GM18909 (cell line): ENCODE measurements around the gene RNF144A.

Source experiments
- ATAC-seq: cut with Tn5 transposase; IDR thresholded peaks from one replicate; pipeline ENCODE4 v1.9.1; 2021; ENCODE audit warnings: mild to moderate bottlenecking; ENCODE audit not compliant: unreplicated experiment, poor library complexity

RNF144A gene

GRCh38 chr2:7032371-7032770, 115.2 kb downstream of the RNF144A start:
- ATAC-seq = no peak

DNA sequence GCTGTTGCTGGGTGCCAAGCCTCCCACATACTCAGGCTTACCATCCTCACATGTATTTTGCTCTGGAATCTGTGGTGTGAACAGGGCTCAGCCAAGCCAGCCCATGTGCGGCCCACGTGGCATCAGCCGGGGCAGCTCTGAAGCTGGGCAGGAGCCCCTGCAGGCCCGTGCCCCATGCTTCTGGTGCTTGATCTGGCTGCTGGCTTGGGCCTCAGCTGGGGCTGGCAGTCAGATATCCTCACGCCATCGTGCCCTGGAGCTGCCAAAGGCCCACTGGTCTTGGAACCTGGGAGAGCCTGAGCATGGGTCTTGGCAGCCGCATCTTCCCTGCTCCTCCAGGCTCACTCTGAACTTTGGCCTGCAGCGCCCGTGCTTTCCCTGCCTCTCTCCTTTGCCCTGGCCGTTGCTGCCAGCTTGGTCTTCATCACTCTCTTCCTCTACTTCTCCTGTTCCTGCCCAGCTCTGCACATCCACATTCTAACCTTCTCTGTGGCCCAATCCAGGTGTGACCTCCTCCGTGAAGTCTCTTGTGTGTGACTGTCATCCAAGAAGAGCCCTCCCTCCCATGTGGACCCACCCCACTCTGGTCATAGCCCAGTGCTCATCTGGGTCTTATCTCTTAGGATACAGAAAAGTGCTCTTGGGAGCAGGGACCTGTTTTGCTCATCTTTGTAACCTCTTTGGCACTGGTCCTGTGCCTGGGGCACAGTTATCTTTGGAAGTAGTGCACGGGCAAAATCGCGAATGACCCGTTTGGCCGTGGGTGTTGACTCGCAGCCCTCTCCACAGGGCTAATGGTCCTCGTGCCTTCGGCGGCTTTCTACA, 116.1 kb downstream of the RNF144A start:
- no peak for ATAC-seq

DNA sequence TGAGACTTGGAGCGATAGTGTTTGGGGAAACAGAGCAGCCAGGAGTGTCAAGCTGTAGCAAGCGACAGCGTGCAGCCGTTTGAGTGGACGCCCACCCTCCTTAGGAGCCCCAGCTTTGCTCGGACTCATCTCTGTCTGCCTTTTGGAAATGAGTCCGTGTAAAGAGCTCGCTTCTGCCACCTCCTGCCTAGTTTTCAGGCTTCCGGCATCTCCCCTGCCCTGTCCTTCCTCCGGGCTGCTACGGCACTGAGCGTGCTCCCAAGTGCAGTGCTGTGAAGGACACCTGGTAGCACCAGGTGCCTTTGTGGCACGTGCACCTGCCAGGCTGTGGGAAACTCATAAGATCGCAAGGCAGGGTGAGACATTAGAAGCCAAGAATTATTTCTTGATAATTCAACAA, 117.1 kb downstream of the RNF144A start:
- no peak for ATAC-seq

DNA sequence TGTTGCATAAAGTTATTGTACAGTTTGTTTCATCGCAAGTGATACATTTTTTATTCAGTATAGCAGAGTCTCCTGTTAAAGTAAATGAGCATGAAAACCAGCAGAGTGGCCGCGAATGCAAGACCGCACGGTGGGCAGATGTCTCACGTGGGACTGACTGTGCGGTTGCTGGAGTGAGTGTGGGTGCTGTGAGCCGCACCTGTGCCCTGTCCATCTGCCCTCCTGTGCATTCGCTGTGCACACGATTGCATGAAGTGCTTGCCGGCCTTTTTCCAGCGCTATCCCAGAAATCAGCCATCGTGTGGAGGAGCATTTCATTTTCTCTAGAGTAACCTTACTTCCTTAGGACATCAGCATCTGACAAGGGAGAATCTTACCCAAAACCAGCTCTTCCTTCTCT, 118.7 kb downstream of the RNF144A start:
- no peak for ATAC-seq

- peak; percentile 92 for ATAC-seq
These were observed 120.4 kb downstream of the RNF144A start for GRCh38 chr2:7037340-7038333.

GRCh38 chr2:7040547-7040946, 123.3 kb downstream of the RNF144A start:
- no peak for ATAC-seq

DNA sequence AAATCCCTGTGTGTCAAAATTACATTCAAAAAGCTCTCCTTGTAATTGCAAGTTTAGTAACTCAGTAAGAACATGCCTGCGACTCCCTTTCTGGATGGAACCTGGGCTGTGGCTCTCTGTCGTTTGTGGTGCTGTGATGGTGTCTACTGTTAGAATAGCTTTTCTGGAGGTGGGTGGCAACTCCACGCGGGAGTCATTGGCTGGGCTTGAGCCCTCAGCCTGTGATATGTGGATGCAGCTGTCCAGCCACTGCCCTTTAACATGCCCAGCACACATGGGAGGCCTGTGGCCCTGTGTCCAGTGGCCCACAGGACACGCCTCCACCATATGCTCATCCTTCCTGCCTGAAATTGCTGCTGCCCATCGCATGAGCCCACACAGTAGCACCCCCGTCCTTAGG, 124.2 kb downstream of the RNF144A start:
- ATAC-seq = no peak

DNA sequence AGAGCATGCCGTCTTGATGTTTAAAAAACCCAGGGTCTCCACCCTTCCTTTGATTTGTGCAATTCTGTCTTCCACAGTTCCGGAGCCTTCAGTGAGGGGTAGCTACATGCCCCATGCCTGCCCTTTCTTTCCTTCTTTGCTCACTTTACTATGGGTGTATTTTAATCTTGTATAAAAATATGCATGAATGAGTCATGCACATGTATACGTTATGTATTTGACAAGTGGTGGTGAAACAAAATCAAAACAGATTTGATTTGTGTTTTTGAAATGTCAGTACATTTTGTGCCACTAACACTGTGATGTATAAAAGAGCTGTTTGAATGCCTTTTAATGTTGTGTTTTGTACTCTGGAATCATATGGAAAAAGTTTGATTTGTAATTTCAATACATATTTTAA, 126.5 kb downstream of the RNF144A start:
- ATAC-seq = no peak

DNA sequence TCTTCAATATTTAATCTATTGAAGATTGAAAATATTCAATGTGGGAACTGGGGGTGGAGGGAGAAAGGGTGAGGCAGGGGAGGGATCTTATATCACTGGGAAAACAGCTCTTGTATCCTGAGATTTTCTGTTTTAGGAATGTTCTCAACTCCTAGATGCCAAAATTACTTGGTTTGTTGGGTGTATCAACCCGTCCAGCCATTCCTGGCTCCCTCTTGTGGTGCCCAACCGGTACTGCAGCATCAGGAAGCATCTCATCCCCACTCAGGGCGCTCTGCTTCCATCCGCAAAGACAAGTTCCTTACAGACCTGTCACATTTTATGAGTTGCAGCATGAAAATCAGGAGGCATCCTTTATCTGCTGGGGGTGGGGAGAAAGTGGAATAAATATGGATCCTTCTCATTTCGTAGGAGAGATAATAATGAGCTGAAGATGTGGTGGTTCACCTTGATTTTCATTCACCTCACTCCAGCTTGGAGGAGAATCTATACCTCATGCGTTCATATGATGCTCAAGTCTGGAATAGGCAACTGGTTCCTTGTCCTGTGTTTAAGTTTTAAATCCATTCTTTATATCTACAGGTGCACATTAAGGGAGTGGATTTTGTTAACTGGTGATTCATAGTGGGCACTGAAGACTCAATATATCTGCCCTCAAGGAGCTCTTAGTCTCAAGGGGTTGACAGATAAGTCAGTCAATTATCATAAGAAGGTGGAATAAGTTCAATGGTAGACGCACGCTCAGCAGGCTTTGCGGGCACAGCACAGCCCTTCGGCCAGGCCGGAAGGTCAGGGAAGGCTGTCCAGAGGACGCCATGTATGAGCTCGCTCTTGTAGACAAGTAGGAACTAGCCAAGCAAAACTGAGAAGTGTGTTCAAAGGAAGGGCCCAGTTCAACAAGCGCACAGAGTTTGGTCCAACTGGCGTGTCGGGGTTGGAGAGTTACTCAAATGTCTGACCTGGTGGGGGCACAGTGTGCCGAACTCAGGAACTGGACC, 127.3 kb downstream of the RNF144A start:
- ATAC-seq = no peak

GRCh38 chr2:7045601-7046590, 128.7 kb downstream of the RNF144A start:
- no peak for ATAC-seq

DNA sequence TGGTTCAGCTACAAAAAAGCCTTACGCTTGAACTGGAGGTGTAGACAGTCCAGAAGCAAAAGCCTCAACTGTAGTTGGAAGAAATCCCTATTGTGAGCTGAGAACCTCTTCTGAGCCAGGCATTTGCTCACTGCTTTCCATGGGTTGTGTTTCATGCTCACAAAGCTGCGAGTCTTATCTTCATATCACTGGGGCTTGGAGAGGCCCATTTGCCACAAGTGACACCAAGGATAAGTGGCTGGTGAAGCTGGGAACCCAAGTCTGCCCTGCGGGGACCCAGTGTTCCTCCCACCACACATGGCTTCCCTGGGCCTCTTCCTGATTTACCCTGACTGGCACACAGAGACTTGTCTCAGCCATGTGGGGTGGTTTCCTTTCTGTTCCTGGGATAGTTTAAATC, 130.4 kb downstream of the RNF144A start:
- ATAC-seq = no peak

- ATAC-seq = no peak
These were observed 131.6 kb downstream of the RNF144A start for GRCh38 chr2:7048762-7049294.

GRCh38 chr2:7052404-7052803, 135.2 kb downstream of the RNF144A start:
- peak; percentile 94 for ATAC-seq

GRCh38 chr2:7053650-7054265, 136.5 kb downstream of the RNF144A start:
- no peak for ATAC-seq

DNA sequence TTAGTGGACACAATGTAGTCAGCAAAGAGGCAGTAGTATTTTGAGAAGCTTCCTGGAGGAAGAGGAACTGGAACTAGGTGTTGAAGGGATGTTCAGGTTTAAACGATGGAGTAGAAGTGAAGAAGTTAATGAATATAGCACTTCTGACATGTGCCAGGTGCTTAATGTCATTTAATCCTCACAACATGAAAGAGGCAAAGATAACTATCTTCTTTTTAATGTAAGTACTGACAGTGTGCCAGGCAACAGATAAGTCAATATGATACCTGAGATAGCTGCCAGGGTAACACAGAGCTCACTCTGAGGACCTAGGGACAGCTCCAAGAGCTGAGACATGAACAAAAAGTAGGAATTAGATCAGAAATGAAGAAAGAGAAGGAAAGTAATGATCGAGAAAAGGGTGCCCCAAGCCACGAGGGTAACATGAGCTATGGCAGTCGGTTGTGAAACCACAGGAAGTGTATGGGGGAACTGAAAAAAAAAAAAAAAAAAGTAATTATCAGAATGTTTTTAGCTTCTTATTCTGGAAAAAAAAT, 140.7 kb downstream of the RNF144A start:
- ATAC-seq = peak; percentile 78

GRCh38 chr2:7060156-7060555, 142.9 kb downstream of the RNF144A start:
- ATAC-seq = no peak

DNA sequence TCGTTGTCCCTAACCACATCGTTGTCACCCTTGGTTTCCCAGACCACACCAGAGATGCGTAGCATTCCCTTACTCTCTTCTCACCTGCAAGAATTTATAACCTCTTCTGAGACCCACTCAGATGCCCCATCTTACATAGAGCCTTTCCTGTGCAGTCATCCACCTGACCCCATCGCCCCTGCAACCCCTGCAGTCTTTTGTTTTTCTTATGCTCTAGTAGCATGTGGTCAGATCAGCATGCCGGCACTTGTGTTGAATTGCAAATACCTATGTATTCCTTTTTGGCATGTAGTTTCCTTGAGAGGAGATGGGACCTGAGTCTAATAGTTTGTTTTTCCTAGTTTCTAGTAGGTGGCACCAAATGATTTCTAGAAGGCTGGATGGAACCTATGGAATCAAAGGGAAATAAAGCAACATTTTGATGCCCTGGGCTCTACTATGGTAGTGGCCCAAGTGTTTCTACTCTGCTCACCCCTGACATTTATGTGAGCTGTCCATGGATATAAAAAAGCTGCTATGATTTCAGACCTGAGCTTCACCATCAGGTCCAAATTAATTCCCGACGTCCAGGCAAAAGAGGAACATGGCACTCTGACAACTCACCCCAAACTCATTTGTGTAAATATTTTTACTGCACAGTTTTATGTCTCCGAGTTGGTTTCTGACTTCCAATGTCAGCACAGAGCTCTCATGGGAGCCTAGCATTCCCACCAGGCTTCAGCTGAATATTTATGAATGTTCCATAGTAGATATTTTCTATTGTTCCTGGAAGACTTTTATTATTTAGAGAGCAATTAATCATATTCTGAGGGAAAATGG, 143.6 kb downstream of the RNF144A start:
- no peak for ATAC-seq
